ENCODE results near the gene NOC4L. TPM values are rescaled to one million over a fixed set of nuclear protein-coding genes. Genes with fewer than 3 reads are reported as not detected.

The NOC4L gene
- total and polyA plus RNA-seq, 2 experiments from 2014 or later: 42.4 to 54.7 TPM

- Histone ChIP-seq H4K20me1 (replicated peaks; ENCODE audit: insufficient read depth) (no peaks in the 10 kb centered on the region; the same call in none of the 2 replicates), H2AFZ (no peak overlapping the region), H3K79me2 (replicated peaks; ENCODE audit: insufficient read depth) (peaks cover 6% of the 10 kb centered on the region), H3K9me2 (ENCODE audit: insufficient read depth) (no peaks in the 10 kb centered on the region), H3F3A (replicated peaks; ENCODE audit: low read depth) (0 out of 2 replicates have a peak, but pooled peaks cover 6% of the 10 kb centered on the region), H3K27me3 (ENCODE audit: insufficient read depth) (no peaks in the 10 kb centered on the region), H3K36me3 (ENCODE audit: insufficient read depth) (no peaks in the 10 kb centered on the region), H3K4me1 (ENCODE audit: insufficient read depth) (no peaks in the 10 kb centered on the region), H3K4me2 (no peak overlapping the region), H3K4me3 (no peak overlapping the region), H3K27ac (ENCODE audit: low read depth) (no peak overlapping the region)
- Mint-ChIP-seq H3K27ac (no peak overlapping the region), H3K27me3 (ENCODE audit: insufficient read depth, low read depth, poor library complexity) (peaks cover 34% of the 10 kb centered on the region), H3K4me1 (no peaks in the 10 kb centered on the region), H3K9me3 (peaks cover 12% of the 10 kb centered on the region), H3K4me3 (no peak overlapping the region), H3K36me3 (ENCODE audit: low read depth) (peaks cover 45% of the 10 kb centered on the region)
- ATAC-seq (no peak), DNase-seq (ENCODE audit: low spot score) (no peak)
- TF ChIP-seq, protein P1, sequence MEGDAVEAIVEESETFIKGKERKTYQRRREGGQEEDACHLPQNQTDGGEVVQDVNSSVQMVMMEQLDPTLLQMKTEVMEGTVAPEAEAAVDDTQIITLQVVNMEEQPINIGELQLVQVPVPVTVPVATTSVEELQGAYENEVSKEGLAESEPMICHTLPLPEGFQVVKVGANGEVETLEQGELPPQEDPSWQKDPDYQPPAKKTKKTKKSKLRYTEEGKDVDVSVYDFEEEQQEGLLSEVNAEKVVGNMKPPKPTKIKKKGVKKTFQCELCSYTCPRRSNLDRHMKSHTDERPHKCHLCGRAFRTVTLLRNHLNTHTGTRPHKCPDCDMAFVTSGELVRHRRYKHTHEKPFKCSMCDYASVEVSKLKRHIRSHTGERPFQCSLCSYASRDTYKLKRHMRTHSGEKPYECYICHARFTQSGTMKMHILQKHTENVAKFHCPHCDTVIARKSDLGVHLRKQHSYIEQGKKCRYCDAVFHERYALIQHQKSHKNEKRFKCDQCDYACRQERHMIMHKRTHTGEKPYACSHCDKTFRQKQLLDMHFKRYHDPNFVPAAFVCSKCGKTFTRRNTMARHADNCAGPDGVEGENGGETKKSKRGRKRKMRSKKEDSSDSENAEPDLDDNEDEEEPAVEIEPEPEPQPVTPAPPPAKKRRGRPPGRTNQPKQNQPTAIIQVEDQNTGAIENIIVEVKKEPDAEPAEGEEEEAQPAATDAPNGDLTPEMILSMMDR (conservative IDR thresholded peaks at IDR 0.05; ENCODE audit: low read depth in 2 of 2): no peak
- TF ChIP-seq NANOG (IDR thresholded peaks at IDR 0.05; ENCODE audit: borderline replicate concordance) (no peak), CREB1 (CRISPR knock-in tag; IDR thresholded peaks at IDR 0.05; ENCODE audit: low read depth) (no peak), EZH2phosphoT487 (IDR thresholded peaks at IDR 0.05; ENCODE audit: unreplicated experiment) (no peak), POLR2AphosphoS5 (IDR thresholded peaks at IDR 0.05; ENCODE audit: low read depth) (no peak)
Measured at GRCh38 chr12:132137483-132138125, 6.7 kb upstream of the NOC4L start.

- DNase-seq (ENCODE audit: low spot score) (no peak), ATAC-seq (no peak)
- Mint-ChIP-seq H3K4me1 (peaks cover 3% of the 10 kb centered on the region), H3K36me3 (ENCODE audit: low read depth) (peaks cover 51% of the 10 kb centered on the region), H3K9me3 (peaks cover 9% of the 10 kb centered on the region), H3K4me3 (no peak overlapping the region), H3K27me3 (ENCODE audit: insufficient read depth, low read depth, poor library complexity) (peaks cover 29% of the 10 kb centered on the region), H3K27ac (no peak overlapping the region)
- H3F3A ChIP-seq (replicated peaks; ENCODE audit: low read depth): 0 out of 2 replicates have a peak, but pooled peaks cover 3% of the 10 kb centered on the region
- H3K4me1 ChIP-seq (ENCODE audit: insufficient read depth): no peaks in the 10 kb centered on the region
- H3K27ac ChIP-seq (ENCODE audit: low read depth): no peak overlapping the region
- peaks cover 14% of the 10 kb centered on the region for H3K79me2 ChIP-seq (replicated peaks; ENCODE audit: insufficient read depth)
- H3K36me3 ChIP-seq (ENCODE audit: insufficient read depth): no peaks in the 10 kb centered on the region
- no peaks in the 10 kb centered on the region; the same call in none of the 2 replicates for H4K20me1 ChIP-seq (replicated peaks; ENCODE audit: insufficient read depth)
- no peak overlapping the region for H3K4me2 ChIP-seq
- no peaks in the 10 kb centered on the region for H3K27me3 ChIP-seq (ENCODE audit: insufficient read depth)
- H3K4me3 ChIP-seq: no peak overlapping the region
- no peak overlapping the region for H2AFZ ChIP-seq
- no peaks in the 10 kb centered on the region for H3K9me2 ChIP-seq (ENCODE audit: insufficient read depth)
- TF ChIP-seq, protein P2, sequence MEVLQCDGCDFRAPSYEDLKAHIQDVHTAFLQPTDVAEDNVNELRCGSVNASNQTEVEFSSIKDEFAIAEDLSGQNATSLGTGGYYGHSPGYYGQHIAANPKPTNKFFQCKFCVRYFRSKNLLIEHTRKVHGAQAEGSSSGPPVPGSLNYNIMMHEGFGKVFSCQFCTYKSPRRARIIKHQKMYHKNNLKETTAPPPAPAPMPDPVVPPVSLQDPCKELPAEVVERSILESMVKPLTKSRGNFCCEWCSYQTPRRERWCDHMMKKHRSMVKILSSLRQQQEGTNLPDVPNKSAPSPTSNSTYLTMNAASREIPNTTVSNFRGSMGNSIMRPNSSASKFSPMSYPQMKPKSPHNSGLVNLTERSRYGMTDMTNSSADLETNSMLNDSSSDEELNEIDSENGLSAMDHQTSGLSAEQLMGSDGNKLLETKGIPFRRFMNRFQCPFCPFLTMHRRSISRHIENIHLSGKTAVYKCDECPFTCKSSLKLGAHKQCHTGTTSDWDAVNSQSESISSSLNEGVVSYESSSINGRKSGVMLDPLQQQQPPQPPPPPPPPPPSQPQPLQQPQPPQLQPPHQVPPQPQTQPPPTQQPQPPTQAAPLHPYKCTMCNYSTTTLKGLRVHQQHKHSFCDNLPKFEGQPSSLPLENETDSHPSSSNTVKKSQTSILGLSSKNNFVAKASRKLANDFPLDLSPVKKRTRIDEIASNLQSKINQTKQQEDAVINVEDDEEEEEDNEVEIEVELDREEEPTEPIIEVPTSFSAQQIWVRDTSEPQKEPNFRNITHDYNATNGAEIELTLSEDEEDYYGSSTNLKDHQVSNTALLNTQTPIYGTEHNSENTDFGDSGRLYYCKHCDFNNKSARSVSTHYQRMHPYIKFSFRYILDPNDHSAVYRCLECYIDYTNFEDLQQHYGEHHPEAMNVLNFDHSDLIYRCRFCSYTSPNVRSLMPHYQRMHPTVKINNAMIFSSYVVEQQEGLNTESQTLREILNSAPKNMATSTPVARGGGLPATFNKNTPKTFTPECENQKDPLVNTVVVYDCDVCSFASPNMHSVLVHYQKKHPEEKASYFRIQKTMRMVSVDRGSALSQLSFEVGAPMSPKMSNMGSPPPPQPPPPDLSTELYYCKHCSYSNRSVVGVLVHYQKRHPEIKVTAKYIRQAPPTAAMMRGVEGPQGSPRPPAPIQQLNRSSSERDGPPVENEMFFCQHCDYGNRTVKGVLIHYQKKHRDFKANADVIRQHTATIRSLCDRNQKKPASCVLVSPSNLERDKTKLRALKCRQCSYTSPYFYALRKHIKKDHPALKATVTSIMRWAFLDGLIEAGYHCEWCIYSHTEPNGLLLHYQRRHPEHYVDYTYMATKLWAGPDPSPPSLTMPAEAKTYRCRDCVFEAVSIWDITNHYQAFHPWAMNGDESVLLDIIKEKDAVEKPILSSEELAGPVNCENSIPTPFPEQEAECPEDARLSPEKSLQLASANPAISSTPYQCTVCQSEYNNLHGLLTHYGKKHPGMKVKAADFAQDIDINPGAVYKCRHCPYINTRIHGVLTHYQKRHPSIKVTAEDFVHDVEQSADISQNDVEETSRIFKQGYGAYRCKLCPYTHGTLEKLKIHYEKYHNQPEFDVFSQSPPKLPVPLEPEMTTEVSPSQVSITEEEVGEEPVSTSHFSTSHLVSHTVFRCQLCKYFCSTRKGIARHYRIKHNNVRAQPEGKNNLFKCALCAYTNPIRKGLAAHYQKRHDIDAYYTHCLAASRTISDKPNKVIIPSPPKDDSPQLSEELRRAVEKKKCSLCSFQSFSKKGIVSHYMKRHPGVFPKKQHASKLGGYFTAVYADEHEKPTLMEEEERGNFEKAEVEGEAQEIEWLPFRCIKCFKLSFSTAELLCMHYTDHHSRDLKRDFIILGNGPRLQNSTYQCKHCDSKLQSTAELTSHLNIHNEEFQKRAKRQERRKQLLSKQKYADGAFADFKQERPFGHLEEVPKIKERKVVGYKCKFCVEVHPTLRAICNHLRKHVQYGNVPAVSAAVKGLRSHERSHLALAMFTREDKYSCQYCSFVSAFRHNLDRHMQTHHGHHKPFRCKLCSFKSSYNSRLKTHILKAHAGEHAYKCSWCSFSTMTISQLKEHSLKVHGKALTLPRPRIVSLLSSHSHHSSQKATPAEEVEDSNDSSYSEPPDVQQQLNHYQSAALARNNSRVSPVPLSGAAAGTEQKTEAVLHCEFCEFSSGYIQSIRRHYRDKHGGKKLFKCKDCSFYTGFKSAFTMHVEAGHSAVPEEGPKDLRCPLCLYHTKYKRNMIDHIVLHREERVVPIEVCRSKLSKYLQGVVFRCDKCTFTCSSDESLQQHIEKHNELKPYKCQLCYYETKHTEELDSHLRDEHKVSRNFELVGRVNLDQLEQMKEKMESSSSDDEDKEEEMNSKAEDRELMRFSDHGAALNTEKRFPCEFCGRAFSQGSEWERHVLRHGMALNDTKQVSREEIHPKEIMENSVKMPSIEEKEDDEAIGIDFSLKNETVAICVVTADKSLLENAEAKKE (CRISPR knock-in tag; IDR thresholded peaks at IDR 0.05): no peak
- TF ChIP-seq NANOG (IDR thresholded peaks at IDR 0.05; ENCODE audit: borderline replicate concordance) (no peak), JUNB (IDR thresholded peaks at IDR 0.05; ENCODE audit: unreplicated experiment) (no peak), CREB1 (CRISPR knock-in tag; IDR thresholded peaks at IDR 0.05; ENCODE audit: low read depth) (no peak)
Measured at GRCh38 chr12:132138941-132139871, 5.1 kb upstream of the NOC4L start.

Measured in GM23338 (cell line).